Mucosa of descending colon (tissue), 3 donors: ENCODE results near the gene TEF. TPM values are rescaled to one million over a fixed set of nuclear protein-coding genes. Genes with fewer than 3 reads are reported as not detected.
"Not testable (repeated sequence)": the region's sequence is repeated elsewhere in the genome, so short reads cannot be mapped to it uniquely, and the experiment has no call there.

Source experiments
- ATAC-seq: fragments of 200-7000 bp; cut with Tn5 transposase; one replicate; pipeline ENCODE4 v1.9.1; 2020; ENCODE audit warnings: mild to moderate bottlenecking, moderate library complexity
- DNase-seq, 3 donors: peaks; one replicate each; pipeline ENCODE4 v3.0.0-alpha.2; 2020
- H3K36me3 ChIP-seq: fragments of 200-600 bp; one replicate; pipeline ENCODE4 v1.8.0; 2021; ENCODE audit warnings: low read depth, mild to moderate bottlenecking
- H3K4me1 ChIP-seq: fragments of 200-600 bp; one replicate; pipeline ENCODE4 v1.8.0; 2021; ENCODE audit warnings: low read depth, mild to moderate bottlenecking
- H3K4me3 ChIP-seq: fragments of 200-600 bp; one replicate; pipeline ENCODE4 v1.8.0; 2021; ENCODE audit warnings: mild to moderate bottlenecking
- H3K9me3 ChIP-seq: fragments of 200-600 bp; one replicate; pipeline ENCODE4 v1.8.0; 2021; ENCODE audit warnings: mild to moderate bottlenecking
- CTCF ChIP-seq: fragments of 200-600 bp; IDR thresholded peaks from one replicate; pipeline ENCODE4 v1.8.0; 2022; ENCODE audit warnings: antibody characterized with exemption, mild to moderate bottlenecking
- intact Hi-C, 2 donors: fragments of 100-400 bp; cut with DNase I in 1 of 2; cut with micrococcal nuclease in 1 of 2; formaldehyde crosslinking; loops; one replicate each; pipeline versions ENCODE4 v1.11.0 to v1.11.1; 2022; cut with DNase I, micrococcal nuclease
- total RNA-seq, 3 donors: library from RNA; stranded (reverse); fragmentation: NEBNext Ultra II Directional in 2 of 3; extraction: Animal tissue kit (Norgen Biotek cat#: 25700) in 2 of 3; gene quantifications; one replicate each; pipeline versions ENCODE4 v1.2.1 to v1.2.4, GENCODE V29; 2021 to 2023
- donor health status: DM: no; HTN: no; CAD: no; lungs with moderate emphysema.
- donor health status: DM: no; HTN: no; CAD: no.
- donor health status: DM: no; HTN: yes; CAD: no.

The TEF gene
- total RNA-seq, 3 donors from 2014 or later, result 17.6 to 29.3 (median 28.6) TPM

- no peak for TF ChIP-seq CTCF
- no peak for ATAC-seq
- Histone ChIP-seq H3K9me3 (no peaks in the 10 kb centered on the region), H3K4me1 (peaks cover 2% of the 10 kb centered on the region), H3K36me3 (peaks cover 5% of the 10 kb centered on the region), H3K4me3 (no peak overlapping the region)
- no peak for DNase-seq
- intact Hi-C loops, result no loop called here
Observed at GRCh38 chr22:41437198-41437597, 55.5 kb downstream of the TEF start.

GRCh38 chr22:41440511-41440910 is 58.8 kb downstream of the TEF start:
- H3K36me3 ChIP-seq, intact Hi-C loops, H3K4me3 ChIP-seq, H3K9me3 ChIP-seq, DNase-seq, ATAC-seq: not testable (repeated sequence)
- peaks cover 19% of the 10 kb centered on the region for H3K4me1 ChIP-seq

- DNase-seq (no peak), ATAC-seq (no peak)
- Histone ChIP-seq H3K9me3 (no peaks in the 10 kb centered on the region), H3K4me1 (peaks cover 19% of the 10 kb centered on the region), H3K36me3 (no peaks in the 10 kb centered on the region), H3K4me3 (no peak overlapping the region)
- no peak for TF ChIP-seq CTCF
- intact Hi-C loops, result no loop called here
Observed at GRCh38 chr22:41442240-41442792, 60.6 kb downstream of the TEF start.

- no peaks in the 10 kb centered on the region for H3K36me3 ChIP-seq
- peak; percentile 59 for ATAC-seq
- DNase-seq, result peak; percentile 90 to 93 (median 92)
- peaks cover 19% of the 10 kb centered on the region for H3K4me1 ChIP-seq
- TF ChIP-seq CTCF, result no peak
- intact Hi-C loops, result no loop called here
- H3K9me3 ChIP-seq, result no peaks in the 10 kb centered on the region
- peak overlapping the region; percentile 98 for H3K4me3 ChIP-seq
Observed at GRCh38 chr22:41444360-41445128, 62.8 kb downstream of the TEF start.

- peak overlapping the region; percentile 98 for H3K4me3 ChIP-seq
- no peaks in the 10 kb centered on the region for H3K9me3 ChIP-seq
- peak; percentile 45 to 61 (median 51) for DNase-seq
- ATAC-seq, result no peak
- TF ChIP-seq CTCF, result no peak
- intact Hi-C loops, result no loop called here
- H3K36me3 ChIP-seq, result no peaks in the 10 kb centered on the region
- H3K4me1 ChIP-seq, result peaks cover 19% of the 10 kb centered on the region
Observed at GRCh38 chr22:41445129-41446056, 63.7 kb downstream of the TEF start.
